HEK293T (cell line): ENCODE data around the gene CDC42BPG.

Source experiments
- CTCF ChIA-PET: fragments of 350-600 bp; formaldehyde crosslinking; extraction: SDS; loops from one replicate; lab custom pipeline; 2021; ENCODE audit warnings: antibody characterized with exemption, inconsistent platforms; lab: Yijun Ruan, JAX
- POLR2A ChIA-PET: fragments of 350-600 bp; formaldehyde crosslinking; extraction: SDS; loops from one replicate; lab custom pipeline; 2020; ENCODE audit warnings: antibody characterized with exemption, inconsistent platforms; lab: Yijun Ruan, JAX
- DNase-seq: peaks from one replicate; pipeline ENCODE4 v3.0.0; 2012; ENCODE audit warnings: mixed read lengths; ENCODE audit errors: extremely low spot score
- ARNT ChIP-seq: fragments of 450-650 bp; IDR thresholded peaks from 2 replicates; pipeline ENCODE4 v1.6.1; 2017; ENCODE audit warnings: mild to moderate bottlenecking
- BHLHE40 ChIP-seq: fragments of 450-650 bp; IDR thresholded peaks from 2 replicates; pipeline ENCODE4 v1.6.1; 2016; ENCODE audit warnings: mild to moderate bottlenecking, moderate library complexity, borderline replicate concordance
- CTBP1 ChIP-seq: fragments of 450-650 bp; IDR thresholded peaks from 2 replicates; pipeline ENCODE4 v1.6.1; 2016; ENCODE audit warnings: borderline replicate concordance
- ELF4 ChIP-seq: fragments of 450-650 bp; IDR thresholded peaks from 2 replicates; pipeline ENCODE4 v1.6.1; 2017; ENCODE audit warnings: antibody characterized with exemption
- FOXA1 ChIP-seq: fragments of 450-650 bp; IDR thresholded peaks from 2 replicates; pipeline ENCODE4 v1.6.1; 2016; ENCODE audit warnings: mild to moderate bottlenecking
- FOXK2 ChIP-seq: fragments of 450-650 bp; IDR thresholded peaks from 2 replicates; pipeline ENCODE4 v1.6.1; 2016; ENCODE audit warnings: mild to moderate bottlenecking
- FOXM1 ChIP-seq: fragments of 450-650 bp; IDR thresholded peaks from 2 replicates; pipeline ENCODE4 v1.6.1; 2017; ENCODE audit warnings: mild to moderate bottlenecking, borderline replicate concordance
- HDGF ChIP-seq: fragments of 450-650 bp; IDR thresholded peaks from 2 replicates; pipeline ENCODE4 v1.6.1; 2017; ENCODE audit warnings: antibody characterized with exemption, borderline replicate concordance
- L3MBTL2 ChIP-seq: fragments of 450-650 bp; conservative IDR thresholded peaks from 2 replicates; pipeline ENCODE4 v1.6.1; 2016; ENCODE audit warnings: mild to moderate bottlenecking
- LEF1 ChIP-seq: fragments of 450-650 bp; IDR thresholded peaks from 2 replicates; pipeline ENCODE4 v1.6.1; 2017; ENCODE audit warnings: mild to moderate bottlenecking, borderline replicate concordance
- NFRKB ChIP-seq: fragments of 450-650 bp; IDR thresholded peaks from 2 replicates; pipeline ENCODE4 v1.6.1; 2016; ENCODE audit warnings: mild to moderate bottlenecking, moderate library complexity
- PKNOX1 ChIP-seq: fragments of 450-650 bp; IDR thresholded peaks from 2 replicates; pipeline ENCODE4 v1.6.1; 2016
- SP1 ChIP-seq: fragments of 450-650 bp; IDR thresholded peaks from 2 replicates; pipeline ENCODE4 v1.6.1; 2017
- SUZ12 ChIP-seq: fragments of 450-650 bp; IDR thresholded peaks from 2 replicates; pipeline ENCODE4 v1.6.1; 2016; ENCODE audit warnings: mild to moderate bottlenecking
- TARDBP ChIP-seq: fragments of 450-650 bp; IDR thresholded peaks from 2 replicates; pipeline ENCODE4 v1.6.1; 2016
- ZNF384 ChIP-seq: fragments of 450-650 bp; IDR thresholded peaks from 2 replicates; pipeline ENCODE4 v1.6.1; 2016

Gene CDC42BPG

DNA sequence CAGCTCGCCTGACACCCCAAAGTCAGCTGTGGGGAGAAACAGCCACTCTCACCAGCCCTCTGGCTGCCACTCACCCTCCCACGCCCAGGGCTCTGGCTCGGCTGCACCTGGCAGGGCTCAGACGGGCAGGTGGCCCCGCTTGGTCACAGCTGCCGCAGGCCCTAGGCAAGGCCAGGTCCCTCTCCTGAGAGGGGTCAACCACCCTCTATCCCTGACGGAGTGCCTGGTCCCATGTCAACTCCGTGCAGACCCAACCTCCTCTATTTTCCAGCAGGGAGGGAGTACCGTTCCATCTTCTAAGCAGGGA, 43.3 kb downstream of the CDC42BPG start:
- ChIA-PET POLR2A (interaction anchor here (2.5 kb wide), 1 partner anchor 22 kb away, joined by 17 read pairs; the partner anchor contains the start of gene SF1), CTCF (no interaction called here)
- no peak for DNase-seq
- no peak for TF ChIP-seq FOXK2
- no peak for TF ChIP-seq TARDBP
- TF ChIP-seq SUZ12 = no peak
- no peak for TF ChIP-seq NFRKB
- TF ChIP-seq HDGF = no peak
- no peak for TF ChIP-seq FOXA1
- TF ChIP-seq LEF1 = no peak
- TF ChIP-seq CTBP1 = no peak
- TF ChIP-seq SP1 = no peak
- TF ChIP-seq ZNF384 = no peak
- TF ChIP-seq BHLHE40 = no peak

- TF ChIP-seq FOXA1 (no peak), FOXM1 (no peak), ZNF384 (no peak), NFRKB (no peak), PKNOX1 (no peak)
- ChIA-PET POLR2A (interaction anchor here (0.9 to 2.5 kb wide), 2 partner anchors 10 to 22 kb away, joined by 3 to 17 read pairs; partner anchors contain the start of genes MEN1 and SF1), CTCF (no interaction called here)
- no peak for DNase-seq
These were observed 43.9 kb downstream of the CDC42BPG start for GRCh38 chr11:64800303-64801157.

GRCh38 chr11:64799623-64800302, 44.7 kb downstream of the CDC42BPG start:
- no peak for DNase-seq
- CTCF ChIA-PET = no interaction called here
- no peak for TF ChIP-seq BHLHE40
- no peak for TF ChIP-seq ARNT
- TF ChIP-seq FOXK2 = no peak
- TF ChIP-seq HDGF = no peak
- no peak for TF ChIP-seq FOXA1
- no peak for TF ChIP-seq ZNF384
- no peak for TF ChIP-seq SP1
- TF ChIP-seq LEF1 = no peak
- no peak for TF ChIP-seq TARDBP
- TF ChIP-seq FOXM1 = no peak
- TF ChIP-seq PKNOX1 = no peak
- no peak for TF ChIP-seq SUZ12
- no peak for TF ChIP-seq NFRKB
- POLR2A ChIA-PET = interaction anchor here (0.6 to 2.5 kb wide), 4 partner anchors 11 to 66 kb away, joined by 3 to 17 read pairs (median 3); partner anchors contain the start of genes MEN1 and SF1

DNA sequence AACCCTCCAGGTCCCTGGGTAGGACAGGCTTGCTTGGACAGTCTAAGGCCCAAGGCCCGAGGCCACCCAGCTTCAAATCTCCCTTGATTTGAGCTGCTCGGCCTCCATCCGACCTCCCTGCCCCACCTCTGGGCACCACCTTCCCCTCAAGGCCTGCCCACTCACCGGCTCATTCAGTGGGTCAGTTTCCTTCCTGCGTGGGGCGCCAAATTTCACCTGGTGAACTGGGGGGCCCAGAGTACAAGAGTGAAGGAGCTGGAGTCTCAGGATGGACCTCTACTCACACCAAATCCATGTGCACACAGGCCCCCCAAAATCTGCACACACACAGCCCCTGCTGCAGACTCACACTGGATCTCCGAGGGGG, 45.2 kb downstream of the CDC42BPG start:
- no peak for TF ChIP-seq SUZ12
- DNase-seq = no peak
- CTCF ChIA-PET = no interaction called here
- POLR2A ChIA-PET = interaction anchor here (0.6 to 2.5 kb wide), 3 partner anchors 20 to 66 kb away, joined by 3 to 17 read pairs (median 3); partner anchors contain the start of gene SF1

DNA sequence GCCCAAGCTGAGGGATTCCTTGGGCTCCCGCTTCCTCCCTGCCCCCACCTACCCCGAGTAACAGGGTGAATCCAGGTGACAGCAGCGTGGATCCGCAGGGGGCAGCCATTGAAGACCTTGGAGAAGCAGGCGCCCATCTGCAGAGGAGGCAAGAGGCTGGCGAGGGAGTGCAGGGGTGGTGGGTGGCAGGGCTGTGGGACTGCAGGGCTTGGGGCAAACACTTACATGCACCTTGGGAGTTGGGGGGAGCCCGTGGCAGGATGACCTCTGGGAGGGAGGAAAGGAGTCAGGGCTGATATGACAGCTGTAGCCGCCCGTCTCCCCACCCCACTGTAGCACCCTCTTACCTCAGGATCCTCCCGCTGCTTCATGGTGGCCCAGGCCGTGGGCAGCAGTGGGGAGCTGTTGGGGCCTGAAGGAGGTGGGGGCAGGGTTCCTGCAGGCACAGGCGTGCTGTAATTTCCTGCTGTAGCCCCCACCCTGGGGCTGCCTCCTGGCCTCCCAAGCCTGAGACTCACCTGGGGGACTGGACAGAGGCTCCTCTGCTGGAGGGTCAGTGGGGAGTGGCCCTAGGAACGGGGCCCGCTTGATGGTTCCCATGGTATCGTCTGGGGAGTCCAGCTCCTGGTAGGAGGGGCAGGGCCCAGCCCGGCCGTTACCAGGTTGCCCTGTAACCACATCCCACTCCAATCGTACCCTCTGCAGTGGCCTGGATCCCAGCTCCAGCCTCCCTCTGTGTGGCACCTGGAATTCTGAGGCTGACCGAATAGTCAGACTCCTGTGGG, 47.5 kb downstream of the CDC42BPG start:
- ChIA-PET POLR2A (interaction anchor here (1.4 kb wide), 1 partner anchor 18 kb away, joined by 4 read pairs; the partner anchor contains the start of gene SF1), CTCF (interaction anchor here (1.5 kb wide), 1 partner anchor 12 kb away, joined by 4 read pairs; no protein-coding TSS in a partner anchor)
- no peak for TF ChIP-seq SUZ12
- TF ChIP-seq BHLHE40 = no peak
- no peak for TF ChIP-seq FOXM1
- no peak for TF ChIP-seq FOXA1
- TF ChIP-seq SP1 = no peak
- TF ChIP-seq ELF4 = no peak
- no peak for TF ChIP-seq LEF1
- no peak for TF ChIP-seq NFRKB
- no peak for TF ChIP-seq TARDBP
- TF ChIP-seq PKNOX1 = no peak
- TF ChIP-seq ARNT = no peak
- TF ChIP-seq ZNF384 = no peak
- TF ChIP-seq HDGF = no peak
- TF ChIP-seq L3MBTL2 = no peak
- no peak for DNase-seq
